CD4-positive, alpha-beta T cell treated with Interleukin-1 beta for 1 hour (primary cell): ENCODE measurements around the gene RANBP10.

Source experiments
- DNase-seq, 2 donors: peaks; one replicate each; pipeline ENCODE4 v3.0.0-alpha.2; 2020 to 2022

RANBP10 gene

GRCh38 chr16:67825906-67826305 lies 19.5 kb upstream of the RANBP10 start:
- no peak for DNase-seq

- no peak for DNase-seq
Observed at GRCh38 chr16:67825119-67825518, 18.8 kb upstream of the RANBP10 start.

- no peak for DNase-seq
Observed at GRCh38 chr16:67822511-67822910, 16.2 kb upstream of the RANBP10 start.

- no peak for DNase-seq
Observed at GRCh38 chr16:67820608-67821259, 14.4 kb upstream of the RANBP10 start.

- DNase-seq, result no peak
Observed at GRCh38 chr16:67814567-67814966, 8.2 kb upstream of the RANBP10 start.

- no peak for DNase-seq
Observed at GRCh38 chr16:67811899-67812298, 5.5 kb upstream of the RANBP10 start.

GRCh38 chr16:67807148-67807682 lies 855 bp upstream of the RANBP10 start:
- no peak for DNase-seq

GRCh38 chr16:67805718-67806427 lies 487 bp downstream of the RANBP10 start:
- DNase-seq, result no peak

- peak in 1 of 2 donors; percentile 4 for DNase-seq
Observed at GRCh38 chr16:67804853-67805542, 1.4 kb downstream of the RANBP10 start.

GRCh38 chr16:67803894-67804293 lies 2.5 kb downstream of the RANBP10 start:
- DNase-seq, result peak in 1 of 2 donors; percentile 68

- DNase-seq, result peak; percentile 46 to 52
Observed at GRCh38 chr16:67801883-67802282, 4.5 kb downstream of the RANBP10 start.

- DNase-seq, result no peak
Observed at GRCh38 chr16:67801241-67801640, 5.1 kb downstream of the RANBP10 start.

- DNase-seq, result no peak
Observed at GRCh38 chr16:67800338-67800926, 5.9 kb downstream of the RANBP10 start.

- no peak for DNase-seq
Observed at GRCh38 chr16:67796099-67796718, 10.2 kb downstream of the RANBP10 start.

GRCh38 chr16:67790071-67790470 lies 16.3 kb downstream of the RANBP10 start:
- no peak for DNase-seq

GRCh38 chr16:67786491-67786890 lies 19.9 kb downstream of the RANBP10 start:
- no peak for DNase-seq

- DNase-seq, result no peak
Observed at GRCh38 chr16:67783353-67783725, 23.0 kb downstream of the RANBP10 start.

- no peak for DNase-seq
Observed at GRCh38 chr16:67782567-67783352, 23.6 kb downstream of the RANBP10 start.

- peak in 1 of 2 donors; percentile 7 for DNase-seq
Observed at GRCh38 chr16:67781565-67781921, 24.8 kb downstream of the RANBP10 start.

GRCh38 chr16:67780847-67781564 lies 25.4 kb downstream of the RANBP10 start:
- DNase-seq, result no peak

GRCh38 chr16:67779256-67780014 lies 26.9 kb downstream of the RANBP10 start:
- no peak for DNase-seq
